CD14-positive monocyte (primary cell): ENCODE data around the gene SORBS1. TPM values are rescaled to one million over a fixed set of nuclear protein-coding genes. Genes with fewer than 3 reads are reported as not detected.

Experiments
- DNase-seq, 3 donors: peaks; one replicate each; pipeline ENCODE4 v3.0.0-alpha.2; 2011 to 2022
- H2AFZ ChIP-seq: 2 replicates; pipeline ENCODE4 v1.6.0; 2012; ENCODE audit warnings: mild to moderate bottlenecking, low read depth, low read length, inconsistent platforms; ENCODE audit not compliant: insufficient read depth, poor library complexity, severe bottlenecking
- H3K27ac ChIP-seq, 2 donors: 1 replicate in 1 of 2; 2 replicates in 1 of 2; pipeline ENCODE4 v1.5.1; 2012 to 2013; ENCODE audit warnings: low read length in 2 of 2, control low read depth in 1 of 2, inconsistent platforms in 1 of 2, low read depth in 1 of 2, mild to moderate bottlenecking in 1 of 2
- H3K27me3 ChIP-seq, 2 donors: one replicate each; pipeline versions ENCODE4 v1.6.0 to v1.6.1; 2011 to 2013; ENCODE audit warnings: low read length in 2 of 2; ENCODE audit not compliant: control insufficient read depth in 2 of 2, insufficient read depth in 2 of 2
- H3K36me3 ChIP-seq, 2 donors: replicated peaks in 1 of 2; 1 replicate in 1 of 2; 2 replicates in 1 of 2; pipeline versions ENCODE4 v1.5.1 to v1.6.1; 2012 to 2013; ENCODE audit warnings: low read length in 2 of 2, control low read depth in 1 of 2, inconsistent platforms in 1 of 2, mild to moderate bottlenecking in 1 of 2; ENCODE audit not compliant: insufficient read depth in 2 of 2, control insufficient read depth in 1 of 2
- H3K4me1 ChIP-seq, 2 donors: 1 replicate in 1 of 2; 2 replicates in 1 of 2; pipeline versions ENCODE4 v1.5.1 to v1.6.1; 2012 to 2013; ENCODE audit warnings: low read length in 2 of 2, control low read depth in 1 of 2, inconsistent platforms in 1 of 2, mild to moderate bottlenecking in 1 of 2, moderate library complexity in 1 of 2; ENCODE audit not compliant: insufficient read depth in 2 of 2, control insufficient read depth in 1 of 2
- H3K4me2 ChIP-seq: replicated peaks from 2 replicates; pipeline ENCODE3; 2012; ENCODE audit warnings: low read length, moderate library complexity, mild to moderate bottlenecking; ENCODE audit not compliant: poor library complexity, severe bottlenecking; ENCODE audit errors: extremely low read depth
- H3K4me3 ChIP-seq, 3 experiments: fragments of 200-600 bp in 1 of 3; sonication (generic) in 1 of 3; replicated peaks in 1 of 3; 1 replicate in 2 of 3; 2 replicates in 1 of 3; pipeline ENCODE4 v1.5.1; 2011 to 2013; ENCODE audit warnings: low read length in 3 of 3, mild to moderate bottlenecking in 3 of 3, control low read depth in 2 of 3, low read depth in 2 of 3, inconsistent platforms in 1 of 3, moderate library complexity in 1 of 3
- H3K79me2 ChIP-seq: 2 replicates; pipeline ENCODE4 v1.6.0; 2012; ENCODE audit warnings: mild to moderate bottlenecking, control low read depth, inconsistent platforms, low read length, moderate library complexity; ENCODE audit not compliant: insufficient read depth
- H3K9ac ChIP-seq: 2 replicates; pipeline ENCODE4 v1.6.0; 2017; ENCODE audit warnings: low read length, mild to moderate bottlenecking; ENCODE audit not compliant: insufficient read depth, poor library complexity, severe bottlenecking
- H3K9me3 ChIP-seq, 2 donors: replicated peaks in 1 of 2; 1 replicate in 1 of 2; 2 replicates in 1 of 2; pipeline versions ENCODE4 v1.5.1 to v1.6.1; 2012 to 2013; ENCODE audit warnings: low read length in 2 of 2, control low read depth in 1 of 2; ENCODE audit not compliant: control insufficient read depth in 1 of 2, insufficient read depth in 1 of 2
- H4K20me1 ChIP-seq: 2 replicates; pipeline ENCODE4 v1.6.0; 2012; ENCODE audit warnings: mild to moderate bottlenecking, low read length, control low read depth, moderate library complexity; ENCODE audit not compliant: insufficient read depth
- H3K27ac Mint-ChIP-seq, 7 donors: one replicate each; pipeline ENCODE4 v1.8.0; 2020; ENCODE audit warnings: mild to moderate bottlenecking in 7 of 7, mixed read lengths in 7 of 7, moderate library complexity in 6 of 7, inconsistent platforms in 2 of 7
- H3K27me3 Mint-ChIP-seq, 3 donors: one replicate each; pipeline ENCODE4 v1.8.0; 2021 to 2022; ENCODE audit warnings: low read depth in 3 of 3, mild to moderate bottlenecking in 3 of 3, mixed read lengths in 3 of 3, moderate library complexity in 3 of 3, inconsistent platforms in 1 of 3
- H3K36me3 Mint-ChIP-seq, 2 donors: one replicate each; pipeline ENCODE4 v1.8.0; 2020; ENCODE audit warnings: mixed read lengths in 2 of 2, inconsistent platforms in 1 of 2, mild to moderate bottlenecking in 1 of 2
- H3K4me1 Mint-ChIP-seq: one replicate; pipeline ENCODE4 v1.8.0; 2020; ENCODE audit warnings: mild to moderate bottlenecking, mixed read lengths
- H3K4me3 Mint-ChIP-seq, 2 donors: one replicate each; pipeline ENCODE4 v1.8.0; 2020; ENCODE audit warnings: mild to moderate bottlenecking in 2 of 2, mixed read lengths in 2 of 2, moderate library complexity in 1 of 2
- H3K9me3 Mint-ChIP-seq, 7 donors: one replicate each; pipeline ENCODE4 v1.8.0; 2020 to 2022; ENCODE audit warnings: mixed read lengths in 7 of 7, mild to moderate bottlenecking in 6 of 7, moderate library complexity in 6 of 7, inconsistent platforms in 2 of 7
- CTCF ChIP-seq: fragments of 200-600 bp; IDR thresholded peaks from one replicate; pipeline ENCODE4 v1.8.0; 2022; ENCODE audit warnings: antibody characterized with exemption, mild to moderate bottlenecking
- WGBS: methylation state at CpG from one replicate; pipeline ENCODE4 v1.1.5; 2013; ENCODE audit warnings: missing lambda C conversion rate; ENCODE audit not compliant: insufficient coverage; 5-methylcytosine and 5-hydroxymethylcytosine counted together
- intact Hi-C, 2 donors: fragments of 100-400 bp; cut with micrococcal nuclease; formaldehyde crosslinking; loops; one replicate each; pipeline versions ENCODE4 v1.15.0 to v1.15.1; 2023
- polyA plus RNA-seq, 3 donors: library from polyadenylated mRNA; depleted of rRNA in 1 of 3; unstranded in 2 of 3; stranded (reverse) in 1 of 3; fragments of 300-500 nt in 2 of 3; fragments of >200 nt in 1 of 3; fragmentation: Illumina TruSeq in 2 of 3; gene quantifications; 1 replicate in 2 of 3; 2 replicates in 1 of 3; pipeline ENCODE4 v1.2.3, GENCODE V29; 2012 to 2021

The SORBS1 gene
- polyA plus RNA-seq, 3 donors = 0.08 to 0.15 TPM; not detected in 1

GRCh38 chr10:95475003-95475383 lies 86.2 kb downstream of the SORBS1 start:
- Histone ChIP-seq H3K9me3 (no peaks in the 10 kb centered on the region), H3K79me2 (no peaks in the 10 kb centered on the region), H3K4me1 (no peaks in the 10 kb centered on the region), H3K27me3 (no peaks in the 10 kb centered on the region), H3K4me2 (no peak overlapping the region), H4K20me1 (no peaks in the 10 kb centered on the region), H3K36me3 (no peaks in the 10 kb centered on the region), H3K4me3 (no peak overlapping the region), H2AFZ (no peak overlapping the region), H3K27ac (no peak overlapping the region), H3K9ac (no peak overlapping the region)
- no peaks in the 10 kb centered on the region for H3K9me3 Mint-ChIP-seq
- no peak overlapping the region for H3K4me3 Mint-ChIP-seq
- peaks cover 0 to 2% (median 0%) of the 10 kb centered on the region in 3 donors for H3K27me3 Mint-ChIP-seq
- TF ChIP-seq CTCF = no peak
- no peak for DNase-seq
- no CpG with 5 or more reads among the region's 1 CpG for WGBS
- intact Hi-C loops = no loop called here
- no peaks in the 10 kb centered on the region for H3K36me3 Mint-ChIP-seq
- no peak overlapping the region for H3K27ac Mint-ChIP-seq
- peaks cover 2% of the 10 kb centered on the region for H3K4me1 Mint-ChIP-seq

- Histone ChIP-seq H3K4me2 (no peak overlapping the region), H4K20me1 (no peaks in the 10 kb centered on the region), H3K36me3 (no peaks in the 10 kb centered on the region), H3K9ac (no peak overlapping the region), H3K27ac (no peak overlapping the region), H3K4me3 (no peak overlapping the region), H3K79me2 (no peaks in the 10 kb centered on the region), H3K9me3 (no peaks in the 10 kb centered on the region), H3K27me3 (no peaks in the 10 kb centered on the region), H2AFZ (no peak overlapping the region), H3K4me1 (no peaks in the 10 kb centered on the region)
- Mint-ChIP-seq H3K4me3 (no peak overlapping the region), H3K4me1 (no peaks in the 10 kb centered on the region), H3K36me3 (no peaks in the 10 kb centered on the region), H3K27me3 (peaks cover 0 to 2% (median 2%) of the 10 kb centered on the region in 3 donors), H3K27ac (no peak overlapping the region), H3K9me3 (no peaks in the 10 kb centered on the region)
- 100% methylated on average over 1 of the region's 7 CpGs for WGBS
- no peak for TF ChIP-seq CTCF
- DNase-seq = no peak
- intact Hi-C loops = no loop called here
Observed at GRCh38 chr10:95474228-95475002, 86.8 kb downstream of the SORBS1 start.
